Muscle of back (tissue), 11 donors: ENCODE measurements around the gene GNAS-AS1. TPM values are rescaled to one million over a fixed set of nuclear protein-coding genes. Genes with fewer than 3 reads are reported as not detected.
A peak's percentile ranks its signal among the peaks of the same experiment; 100 is the strongest.

ENCODE experiments used
- DNase-seq, 3 donors: peaks; one replicate each; pipeline versions ENCODE4 v3.0.0 to v3.0.0-alpha.2; 2013
- polyA plus RNA-seq, 10 donors: library from polyadenylated mRNA; unstranded; fragments of 120-200 nt; gene quantifications; one replicate each; pipeline ENCODE4 v1.2.1, GENCODE V29; 2013; ENCODE audit not compliant: insufficient read length in 10 of 10

The GNAS-AS1 gene
- polyA plus RNA-seq, 10 donors: 1.5 to 4.1 (median 2.1) TPM

DNA sequence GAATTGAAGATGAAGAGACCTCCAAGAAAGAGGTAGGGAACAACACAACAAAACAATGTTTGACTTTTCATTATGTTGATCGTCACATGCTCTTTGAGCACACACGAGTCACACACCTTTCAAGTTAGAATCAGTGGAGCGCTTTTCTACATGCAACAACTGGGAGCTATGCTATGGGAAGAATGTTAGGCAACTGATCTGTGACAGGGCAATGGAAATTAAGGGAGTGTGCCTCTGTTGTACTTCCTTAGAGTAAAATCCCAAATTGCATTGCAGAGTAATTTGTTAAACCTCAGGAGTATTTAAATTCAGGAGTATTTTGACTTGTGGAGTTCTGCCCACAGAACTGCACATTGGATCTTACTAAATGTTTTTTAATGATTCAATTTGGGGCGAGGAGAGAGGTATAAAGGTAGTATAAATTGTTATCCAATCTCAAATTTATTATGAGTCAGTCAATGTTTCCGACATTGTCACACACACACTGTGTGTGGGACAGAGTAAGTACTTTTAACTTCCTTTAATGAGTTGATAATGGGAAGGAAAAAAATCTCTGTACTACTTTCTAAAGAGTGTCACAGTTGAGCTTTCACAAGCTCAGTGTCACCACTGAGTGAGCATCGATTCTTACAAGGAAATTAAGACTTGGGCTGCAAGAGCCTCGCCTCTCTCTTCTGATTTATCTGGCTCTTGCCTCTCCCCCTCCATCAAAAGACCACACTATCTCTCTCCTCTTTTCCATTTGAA, 12.5 kb upstream of the GNAS-AS1 start:
- DNase-seq: no peak

DNA sequence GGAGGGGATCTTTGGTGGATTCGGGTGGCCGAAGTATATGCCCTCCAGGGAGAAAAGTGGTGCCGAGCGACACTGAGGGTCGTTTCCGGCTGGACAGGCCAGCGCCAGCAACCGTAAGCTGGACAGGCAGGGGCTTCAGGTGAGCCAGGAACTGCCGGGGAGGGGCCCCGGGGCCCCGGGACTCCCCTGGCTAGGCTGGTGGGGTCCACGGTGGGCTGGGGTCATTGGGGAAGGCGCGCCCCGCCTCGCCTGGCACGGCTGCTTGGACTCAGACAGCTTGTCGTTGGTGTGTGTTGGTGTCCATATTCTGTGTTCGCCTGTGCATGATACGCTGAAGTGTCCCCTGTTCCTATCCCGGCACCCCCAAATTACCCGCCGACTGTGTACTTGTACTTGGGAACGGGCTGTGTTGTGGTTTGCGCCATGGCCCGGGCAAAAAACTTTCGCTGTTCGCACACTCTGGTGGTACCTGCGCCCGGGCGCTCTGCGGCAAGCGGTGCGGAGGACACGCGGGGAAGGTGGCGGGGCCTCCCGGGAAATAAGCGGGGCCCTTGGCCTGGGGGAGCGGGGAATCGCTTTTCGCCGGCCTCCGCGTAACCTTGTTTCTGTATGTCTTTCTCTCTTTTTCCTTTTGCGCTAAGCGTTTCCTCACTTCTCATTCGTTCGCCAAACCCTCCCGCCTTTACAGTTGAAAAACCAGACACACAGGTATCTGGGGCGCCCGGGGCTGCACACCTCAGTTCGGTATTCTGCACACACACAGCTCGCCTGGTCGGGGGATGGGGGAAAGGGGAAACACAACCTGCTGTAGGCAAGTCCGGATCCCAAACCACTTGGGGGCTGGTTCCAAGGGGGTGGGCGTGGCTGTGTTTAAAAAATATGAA, 5.0 kb upstream of the GNAS-AS1 start:
- no peak for DNase-seq

DNA sequence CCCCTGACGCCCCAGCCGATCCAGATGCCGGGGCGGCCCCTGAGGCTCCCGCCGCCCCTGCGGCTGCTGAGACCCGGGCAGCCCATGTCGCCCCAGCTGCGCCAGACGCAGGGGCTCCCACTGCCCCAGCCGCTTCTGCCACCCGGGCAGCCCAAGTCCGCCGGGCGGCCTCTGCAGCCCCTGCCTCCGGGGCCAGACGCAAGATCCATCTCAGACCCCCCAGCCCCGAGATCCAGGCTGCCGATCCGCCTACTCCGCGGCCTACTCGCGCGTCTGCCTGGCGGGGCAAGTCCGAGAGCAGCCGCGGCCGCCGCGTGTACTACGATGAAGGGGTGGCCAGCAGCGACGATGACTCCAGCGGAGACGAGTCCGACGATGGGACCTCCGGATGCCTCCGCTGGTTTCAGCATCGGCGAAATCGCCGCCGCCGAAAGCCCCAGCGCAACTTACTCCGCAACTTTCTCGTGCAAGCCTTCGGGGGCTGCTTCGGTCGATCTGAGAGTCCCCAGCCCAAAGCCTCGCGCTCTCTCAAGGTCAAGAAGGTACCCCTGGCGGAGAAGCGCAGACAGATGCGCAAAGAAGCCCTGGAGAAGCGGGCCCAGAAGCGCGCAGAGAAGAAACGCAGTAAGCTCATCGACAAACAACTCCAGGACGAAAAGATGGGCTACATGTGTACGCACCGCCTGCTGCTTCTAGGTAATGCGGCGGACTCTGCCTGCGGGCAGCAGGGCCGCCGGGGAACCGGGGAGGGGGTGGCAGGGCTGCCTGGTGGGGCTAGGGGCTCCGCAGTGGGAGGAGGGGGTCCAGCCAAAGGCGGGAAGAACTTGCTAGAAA, 4.2 kb upstream of the GNAS-AS1 start:
- DNase-seq: peak in 1 of 3 donors; percentile 67

DNA sequence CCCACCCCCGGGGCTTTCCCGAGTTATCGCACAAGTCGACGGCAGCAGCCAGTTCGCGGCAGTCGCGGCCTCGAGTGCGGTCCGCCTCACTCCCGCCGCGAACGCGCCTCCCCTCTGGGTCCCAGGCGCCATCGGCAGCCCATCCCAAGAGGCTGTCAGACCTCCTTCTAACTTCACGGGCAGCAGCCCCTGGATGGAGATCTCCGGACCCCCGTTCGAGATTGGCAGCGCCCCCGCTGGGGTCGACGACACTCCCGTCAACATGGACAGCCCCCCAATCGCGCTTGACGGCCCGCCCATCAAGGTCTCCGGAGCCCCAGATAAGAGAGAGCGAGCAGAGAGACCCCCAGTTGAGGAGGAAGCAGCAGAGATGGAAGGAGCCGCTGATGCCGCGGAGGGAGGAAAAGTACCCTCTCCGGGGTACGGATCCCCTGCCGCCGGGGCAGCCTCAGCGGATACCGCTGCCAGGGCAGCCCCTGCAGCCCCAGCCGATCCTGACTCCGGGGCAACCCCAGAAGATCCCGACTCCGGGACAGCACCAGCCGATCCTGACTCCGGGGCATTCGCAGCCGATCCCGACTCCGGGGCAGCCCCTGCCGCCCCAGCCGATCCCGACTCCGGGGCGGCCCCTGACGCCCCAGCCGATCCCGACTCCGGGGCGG, 3.4 kb upstream of the GNAS-AS1 start:
- DNase-seq: no peak

DNA sequence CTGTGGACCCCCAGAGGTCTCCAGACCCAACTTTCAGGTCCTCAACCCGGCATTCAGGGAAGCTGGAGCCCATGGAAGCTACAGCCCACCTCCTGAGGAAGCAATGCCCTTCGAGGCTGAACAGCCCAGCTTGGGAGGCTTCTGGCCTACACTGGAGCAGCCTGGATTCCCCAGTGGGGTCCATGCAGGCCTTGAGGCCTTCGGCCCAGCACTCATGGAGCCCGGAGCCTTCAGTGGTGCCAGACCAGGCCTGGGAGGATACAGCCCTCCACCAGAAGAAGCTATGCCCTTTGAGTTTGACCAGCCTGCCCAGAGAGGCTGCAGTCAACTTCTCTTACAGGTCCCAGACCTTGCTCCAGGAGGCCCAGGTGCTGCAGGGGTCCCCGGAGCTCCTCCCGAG, 2.8 kb upstream of the GNAS-AS1 start:
- DNase-seq: no peak

DNA sequence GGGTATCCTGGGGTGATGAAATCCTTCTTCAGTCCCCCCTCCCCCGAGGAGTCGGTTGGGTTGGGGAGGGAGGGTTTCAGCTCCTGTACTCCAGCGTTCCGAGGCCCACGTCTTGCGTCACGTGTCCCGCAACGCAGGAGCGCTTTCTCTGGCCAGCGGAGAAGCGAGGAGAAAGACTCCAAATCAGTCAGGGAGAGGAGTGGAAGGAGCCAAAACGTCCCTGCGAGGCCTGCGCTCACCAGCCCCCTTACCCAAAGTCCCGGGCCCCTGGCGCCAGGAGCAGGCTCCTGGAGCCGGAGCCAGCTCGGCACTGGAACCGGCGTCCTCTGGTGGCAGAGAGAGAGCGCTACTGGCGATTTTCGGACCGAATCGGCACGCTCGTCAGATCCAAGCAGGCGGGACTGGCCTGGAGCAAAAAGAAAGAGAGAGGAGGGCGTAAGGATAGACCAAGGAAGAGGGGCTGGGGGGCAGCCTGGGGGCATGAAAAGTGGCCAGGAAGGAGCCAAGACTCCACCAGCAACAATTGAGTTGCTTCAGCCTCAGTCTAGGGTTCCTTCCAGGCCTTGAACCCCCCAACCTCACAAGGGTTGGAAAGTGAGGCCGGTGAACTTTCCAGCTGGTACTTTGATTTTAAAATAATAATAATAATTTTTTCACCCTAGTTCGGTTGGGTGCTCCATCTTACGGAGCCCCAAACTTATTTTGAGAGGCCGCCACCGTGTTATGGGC, 2.0 kb upstream of the GNAS-AS1 start, which contains the start of gene GNAS:
Gene GNAS, plus strand, starts transcription at position 174 of the 729 bp plus-strand sequence.
- DNase-seq: peak; percentile 57 to 82 (median 78)

DNA sequence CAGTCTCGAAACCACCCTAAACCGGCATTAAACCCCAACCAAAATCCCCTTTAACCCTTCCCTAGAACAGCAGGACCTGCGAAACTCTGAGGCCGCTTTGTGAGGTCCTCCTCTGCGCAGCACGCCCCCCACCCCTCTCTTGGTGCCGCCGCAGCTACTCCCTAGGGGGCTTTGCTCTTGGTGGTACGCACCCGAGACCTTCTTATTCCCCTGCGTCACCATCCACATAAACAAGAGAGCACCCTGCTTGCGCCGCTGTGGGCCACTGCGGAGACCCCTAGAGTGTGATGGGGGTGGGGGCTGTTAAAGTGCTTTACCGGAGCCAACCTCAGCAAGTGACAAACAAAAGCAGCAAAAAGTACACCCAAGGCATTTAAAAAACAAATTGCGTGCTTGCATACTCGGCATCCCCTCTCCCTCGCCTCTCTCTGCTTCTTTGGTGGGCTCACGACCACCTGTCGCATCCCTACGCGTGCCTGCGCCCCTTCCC, 1.3 kb upstream of the GNAS-AS1 start:
- DNase-seq: no peak

DNA sequence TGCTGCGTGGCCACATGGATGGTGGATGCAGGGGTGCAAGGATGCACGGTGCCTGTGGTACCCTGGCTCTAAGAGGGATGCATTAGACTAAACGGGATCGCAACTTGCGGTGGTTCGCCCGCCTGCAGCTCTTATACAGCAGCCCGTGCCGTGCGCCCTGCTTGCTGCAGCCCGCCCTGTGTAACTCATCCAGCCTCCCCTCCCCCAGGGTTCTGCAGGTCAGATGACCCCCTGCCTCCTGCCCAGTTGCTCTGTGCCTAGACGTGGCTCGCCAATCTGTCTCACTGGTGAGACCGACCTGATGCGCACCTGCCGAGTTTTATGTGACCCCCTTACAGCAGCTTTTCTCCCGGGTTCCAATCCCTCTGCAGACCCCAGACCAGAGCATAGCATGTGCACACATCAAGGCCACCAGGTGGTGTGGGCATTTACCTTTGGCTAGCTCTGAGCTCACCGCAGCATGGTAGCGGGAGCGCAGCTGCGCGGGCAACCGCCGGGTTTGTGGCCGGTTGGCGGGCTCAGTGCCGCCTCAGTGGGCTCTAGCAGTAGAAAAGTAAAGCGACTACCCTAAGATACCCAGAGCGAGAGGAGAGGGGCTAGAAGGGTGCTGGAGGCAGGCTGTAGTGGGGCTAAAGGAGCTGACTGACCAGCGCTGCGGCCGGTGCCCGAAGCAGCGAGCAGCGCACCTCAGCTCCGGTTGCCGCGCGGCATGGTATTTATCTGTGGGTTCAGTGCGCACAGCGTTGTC, 693 bp upstream of the GNAS-AS1 start:
- no peak for DNase-seq

DNA sequence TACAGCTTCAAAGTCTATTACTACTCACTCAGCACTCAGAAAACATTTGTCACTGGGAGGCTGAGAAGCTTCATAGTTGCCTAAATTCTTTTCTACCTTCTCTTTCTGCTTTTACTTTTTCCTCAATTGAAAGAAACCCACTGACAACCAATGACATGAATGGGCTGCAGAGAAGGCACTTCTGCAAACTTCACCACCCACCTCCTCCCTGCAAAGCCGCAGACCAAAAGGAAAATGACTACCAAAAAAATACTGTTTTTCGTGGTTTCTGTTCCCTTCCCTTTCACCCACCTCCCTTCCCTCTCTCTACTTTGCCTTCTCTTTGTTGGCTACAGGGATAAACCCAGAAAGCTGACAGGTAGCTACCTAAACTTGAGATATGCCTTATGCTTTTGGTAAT, 3.2 kb downstream of the GNAS-AS1 start:
- no peak for DNase-seq

DNA sequence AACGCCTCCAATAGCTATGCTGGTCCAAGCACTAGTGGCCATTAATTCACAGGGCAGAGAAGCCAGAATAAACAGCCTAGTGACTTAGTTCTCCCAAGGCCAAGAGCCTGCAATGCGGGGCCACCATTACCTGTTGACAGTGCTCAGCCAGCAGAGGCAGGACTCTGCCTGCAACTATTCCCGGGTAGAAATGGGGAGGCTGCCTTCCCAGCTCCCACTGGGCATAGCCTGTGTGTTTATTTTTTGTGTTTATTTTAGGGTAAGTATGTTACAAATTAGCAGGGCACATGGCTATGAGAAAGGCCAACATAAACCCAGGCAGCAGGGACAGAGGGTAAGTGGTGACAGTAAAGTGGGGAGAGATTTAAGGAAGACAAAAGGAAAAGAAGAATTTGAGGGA, 5.0 kb downstream of the GNAS-AS1 start:
- no peak for DNase-seq

DNA sequence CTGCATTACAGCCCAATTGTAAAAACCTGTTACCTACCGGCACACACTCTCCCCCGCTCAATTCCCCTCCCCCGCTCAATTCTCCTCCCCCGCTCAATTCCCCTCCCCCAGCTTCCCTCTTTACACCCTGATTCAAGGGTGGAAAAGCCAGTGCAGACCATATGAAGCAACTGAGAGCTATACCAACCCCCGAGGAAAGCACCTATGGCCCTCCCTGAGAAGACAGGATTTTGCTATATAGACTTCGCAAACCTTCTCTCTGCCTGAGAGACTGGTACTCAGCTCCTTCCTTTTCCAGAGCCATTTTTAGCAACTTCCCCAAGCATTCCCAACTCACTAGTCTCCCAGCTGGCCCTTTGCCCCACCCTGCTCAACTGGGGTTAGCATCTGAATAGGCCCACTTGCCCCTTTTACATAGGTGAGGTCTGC, 7.6 kb downstream of the GNAS-AS1 start:
- DNase-seq: no peak

DNA sequence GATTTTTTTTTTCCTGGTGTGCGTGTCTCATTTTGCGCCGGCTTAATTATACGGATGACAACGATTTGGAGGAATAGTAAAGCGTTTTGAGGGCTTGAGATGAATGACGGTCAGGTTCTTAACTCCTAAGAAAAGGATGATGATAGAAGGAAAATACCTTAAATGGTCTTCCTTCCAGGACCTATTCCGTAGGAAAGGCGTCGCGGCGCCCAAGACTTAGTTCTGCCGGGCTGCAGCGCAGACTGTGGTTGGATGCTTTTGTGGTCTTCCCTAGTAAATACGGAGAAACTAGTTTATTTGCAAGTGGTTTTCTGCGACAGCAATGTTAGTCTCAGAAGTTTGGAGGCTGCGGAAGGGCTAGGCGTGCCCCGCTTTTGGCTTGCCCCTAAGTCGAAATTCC, 8.4 kb downstream of the GNAS-AS1 start:
- no peak for DNase-seq

DNA sequence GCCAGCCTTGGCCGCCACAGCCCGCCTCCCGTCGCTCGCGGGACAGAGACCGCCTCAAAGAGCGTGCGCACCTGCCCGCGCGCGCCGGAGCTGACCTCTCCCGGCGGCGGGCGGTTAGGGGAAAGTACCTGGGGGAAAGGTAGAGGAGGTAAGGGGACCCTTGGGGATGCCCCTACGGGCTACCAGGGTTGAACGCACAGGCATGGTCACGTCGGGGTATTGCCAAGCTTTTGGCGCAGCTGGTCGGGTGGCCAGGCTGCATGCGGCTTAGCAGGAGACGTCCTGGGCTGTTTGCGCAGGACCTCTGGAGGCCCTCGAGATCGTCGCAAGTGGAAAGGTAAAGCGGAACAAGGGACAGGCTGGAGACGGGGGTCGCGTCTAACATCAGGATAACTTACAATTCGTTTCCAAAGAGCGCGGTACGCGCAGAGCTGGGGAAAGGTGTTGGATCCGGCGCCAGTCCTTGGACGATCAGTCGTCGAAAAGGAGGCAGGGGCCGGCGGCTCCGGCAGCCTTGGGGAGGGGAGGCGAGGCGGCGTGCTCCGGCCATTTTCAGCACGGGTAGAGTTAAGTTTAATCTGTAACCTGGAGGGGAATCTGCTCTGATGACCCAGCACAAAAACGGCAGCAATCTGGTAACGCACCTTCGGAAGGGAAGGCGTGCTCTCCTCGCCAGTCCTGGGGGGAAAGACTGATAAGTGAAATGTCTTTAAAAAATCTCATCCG, 9.0 kb downstream of the GNAS-AS1 start:
- DNase-seq: no peak

DNA sequence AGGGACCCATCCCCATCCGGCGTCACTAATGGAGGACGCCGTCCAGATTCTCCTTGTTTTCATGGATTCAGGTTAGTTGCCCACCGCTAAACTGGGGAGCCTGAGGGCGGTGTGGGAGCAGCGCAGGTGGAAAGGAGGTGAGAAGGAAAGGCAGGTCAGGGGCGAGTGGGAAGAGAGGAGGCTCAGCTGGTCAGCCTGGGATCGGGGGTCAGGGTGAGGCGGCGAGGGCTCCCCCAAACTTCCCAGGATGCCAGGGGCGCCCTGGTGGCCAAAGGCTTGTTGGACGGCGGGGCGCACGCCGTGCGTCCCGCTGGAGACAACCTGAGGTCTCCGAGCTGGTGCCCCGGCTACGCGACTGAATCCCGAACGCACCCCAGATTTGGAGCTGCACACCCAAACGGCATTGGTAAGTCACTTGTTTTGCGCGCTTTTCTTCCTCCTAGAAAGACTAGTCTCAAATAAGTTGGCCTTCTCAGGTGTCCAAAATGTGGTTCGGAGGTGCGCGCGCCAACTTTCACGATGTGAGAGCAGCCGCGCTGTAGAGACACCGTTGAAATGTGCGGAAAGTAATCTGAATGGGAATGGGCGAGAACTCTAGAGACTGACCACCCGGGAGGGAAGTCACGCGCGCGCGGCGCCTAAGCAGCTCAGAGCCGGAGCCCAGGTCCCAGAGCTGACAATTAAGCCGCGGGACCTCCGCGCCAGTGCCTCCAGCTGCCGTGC, 9.7 kb downstream of the GNAS-AS1 start:
- no peak for DNase-seq

DNA sequence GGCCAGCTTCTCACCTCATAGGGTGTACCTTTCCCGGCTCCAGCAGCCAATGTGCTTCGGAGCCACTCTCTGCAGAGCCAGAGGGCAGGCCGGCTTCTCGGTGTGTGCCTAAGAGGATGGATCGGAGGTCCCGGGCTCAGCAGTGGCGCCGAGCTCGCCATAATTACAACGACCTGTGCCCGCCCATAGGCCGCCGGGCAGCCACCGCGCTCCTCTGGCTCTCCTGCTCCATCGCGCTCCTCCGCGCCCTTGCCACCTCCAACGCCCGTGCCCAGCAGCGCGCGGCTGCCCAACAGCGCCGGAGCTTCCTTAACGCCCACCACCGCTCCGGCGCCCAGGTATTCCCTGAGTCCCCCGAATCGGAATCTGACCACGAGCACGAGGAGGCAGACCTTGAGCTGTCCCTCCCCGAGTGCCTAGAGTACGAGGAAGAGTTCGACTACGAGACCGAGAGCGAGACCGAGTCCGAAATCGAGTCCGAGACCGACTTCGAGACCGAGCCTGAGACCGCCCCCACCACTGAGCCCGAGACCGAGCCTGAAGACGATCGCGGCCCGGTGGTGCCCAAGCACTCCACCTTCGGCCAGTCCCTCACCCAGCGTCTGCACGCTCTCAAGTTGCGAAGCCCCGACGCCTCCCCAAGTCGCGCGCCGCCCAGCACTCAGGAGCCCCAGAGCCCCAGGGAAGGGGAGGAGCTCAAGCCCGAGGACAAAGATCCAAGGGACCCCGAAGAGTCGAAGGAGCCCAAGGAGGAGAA, 10.5 kb downstream of the GNAS-AS1 start:
- DNase-seq: no peak

DNA sequence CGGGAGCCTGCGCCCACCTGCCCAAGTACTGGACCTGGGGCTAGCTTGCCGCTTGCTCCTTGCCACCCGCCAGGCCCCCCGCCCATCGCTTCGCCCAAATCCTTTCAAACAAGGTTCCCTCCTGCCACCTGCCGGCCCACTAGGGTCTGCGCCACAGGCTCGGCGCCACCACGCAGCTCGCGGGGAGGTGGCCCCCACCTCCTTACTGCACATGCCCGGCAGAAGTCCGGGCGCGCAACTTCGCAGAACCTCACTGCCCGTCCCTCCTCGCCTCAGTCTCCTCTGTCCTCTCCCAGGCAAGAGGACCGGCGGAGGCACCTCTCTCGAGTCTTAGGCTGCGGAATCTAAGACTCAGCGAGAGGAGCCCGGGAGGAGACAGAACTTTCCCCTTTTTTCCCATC, 11.2 kb downstream of the GNAS-AS1 start:
- peak; percentile 55 to 87 (median 79) for DNase-seq

DNA sequence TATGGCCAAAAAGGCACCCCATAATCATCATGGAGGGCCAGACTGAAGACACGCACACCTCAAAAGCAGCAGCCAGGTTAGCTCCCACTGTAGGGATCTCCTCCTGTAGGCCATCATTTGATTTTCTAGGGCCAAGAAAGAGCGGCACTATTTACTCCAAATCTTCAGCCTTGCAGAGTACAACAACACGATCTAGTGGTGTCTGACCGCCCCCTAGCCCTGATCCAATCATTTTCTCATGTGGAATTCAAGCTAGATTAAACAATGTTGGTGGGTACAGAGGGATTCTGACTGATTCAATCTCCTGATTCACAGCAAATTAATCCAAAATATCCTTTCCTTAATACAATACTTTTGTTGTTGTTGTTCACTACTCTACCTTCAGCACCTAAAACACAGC, 12.5 kb downstream of the GNAS-AS1 start:
- peak in 1 of 3 donors; percentile 50 for DNase-seq

DNA sequence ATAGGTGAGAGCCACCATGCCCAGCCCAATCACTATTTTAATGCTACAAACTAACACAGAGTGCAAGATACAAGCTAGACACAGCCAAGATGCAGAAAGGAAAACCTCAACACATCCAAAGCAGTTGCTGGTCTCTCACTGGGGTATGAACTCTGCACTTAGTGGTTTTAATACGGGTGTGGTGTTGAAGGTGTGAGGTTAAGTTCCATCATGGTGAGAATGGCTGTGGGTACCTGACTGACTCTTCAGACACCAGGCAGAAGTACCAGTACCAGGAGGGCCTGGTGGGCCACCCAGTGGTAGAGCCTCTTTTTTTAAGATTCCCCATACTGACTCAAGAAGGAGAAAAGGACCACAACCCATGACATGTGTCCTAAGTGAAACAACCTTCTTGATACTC, 13.0 kb downstream of the GNAS-AS1 start:
- no peak for DNase-seq
